ENCODE measurements around the gene SCO2. TPM values are rescaled to one million over a fixed set of nuclear protein-coding genes. Genes with fewer than 3 reads are reported as not detected.
A peak's percentile ranks its signal among the peaks of the same experiment; 100 is the strongest.

SCO2 gene
- total and polyA plus RNA-seq, 2 of the 13 experiments (the other 11 are each of a cell fraction or from before 2014, with no cell fraction given): 0.32 to 3.7 TPM

- TF ChIP-seq MTA3 (CRISPR knock-in tag; IDR thresholded peaks at IDR 0.05): no peak
- TF ChIP-seq STAT5B (CRISPR knock-in tag; IDR thresholded peaks at IDR 0.05): no peak
- TF ChIP-seq HNF4A (CRISPR knock-in tag; IDR thresholded peaks at IDR 0.05): no peak
- TF ChIP-seq ZNF609 (CRISPR knock-in tag; IDR thresholded peaks at IDR 0.05; ENCODE audit: borderline replicate concordance): 0 out of 2 replicates have a peak, but pooled peaks have one; percentile 44
- TF ChIP-seq AFF4 (CRISPR knock-in tag; IDR thresholded peaks at IDR 0.05): no peak
- no peak for TF ChIP-seq ZGPAT (CRISPR knock-in tag; IDR thresholded peaks at IDR 0.05)
- TF ChIP-seq ZNF318 (CRISPR knock-in tag; IDR thresholded peaks at IDR 0.05): no peak
- TF ChIP-seq ZBTB8A (CRISPR knock-in tag; IDR thresholded peaks at IDR 0.05; ENCODE audit: borderline replicate concordance, low read depth): no peak
Observed at GRCh38 chr22:50530877-50531545, 5.6 kb upstream of the SCO2 start (continued).

Measured in HepG2 (cell line).